Pancreas (tissue), 10 donors: ENCODE data around the gene MYH14. TPM values are rescaled to one million over a fixed set of nuclear protein-coding genes. Genes with fewer than 3 reads are reported as not detected.

ENCODE experiments used
- ATAC-seq, 4 donors: fragments of 200-7000 bp; cut with Tn5 transposase; one replicate each; pipeline versions ENCODE4 v1.8.0 to v1.9.1; 2020; ENCODE audit warnings: mild to moderate bottlenecking in 4 of 4, moderate library complexity in 4 of 4
- DNase-seq, 6 donors: peaks; one replicate each; pipeline ENCODE4 v3.0.0-alpha.2; 2020
- FAIRE-seq: peaks from 2 replicates; lab custom pipeline; 2012; peaks lifted over from hg19 to GRCh38; lab: Jason Lieb, UNC
- H3K27ac ChIP-seq, 4 donors: fragments of 200-600 bp; sonication (generic); 1 replicate in 3 of 4; 2 replicates in 1 of 4; pipeline versions ENCODE4 v1.5.0 to v1.8.0; 2020
- H3K27me3 ChIP-seq, 4 donors: fragments of 200-600 bp; one replicate each; pipeline ENCODE4 v1.8.0; 2021
- H3K36me3 ChIP-seq, 3 donors: fragments of 200-600 bp; sonication (generic) in 1 of 3; one replicate each; pipeline versions ENCODE4 v1.5.0 to v1.8.0; 2020 to 2021
- H3K4me1 ChIP-seq, 3 donors: fragments of 200-600 bp; one replicate each; pipeline ENCODE4 v1.8.0; 2021
- H3K4me3 ChIP-seq, 4 donors: fragments of 200-600 bp; sonication (generic) in 2 of 4; one replicate each; pipeline versions ENCODE4 v1.5.0 to v1.8.0; 2020 to 2021
- H3K9me3 ChIP-seq, 4 donors: fragments of 200-600 bp; one replicate each; pipeline ENCODE4 v1.8.0; 2021
- CTCF ChIP-seq, 4 donors: fragments of 200-600 bp; sonication (generic) in 3 of 4; IDR thresholded peaks; one replicate each; pipeline versions ENCODE4 v1.5.0 to v1.8.0; 2021; ENCODE audit warnings: antibody characterized with exemption in 4 of 4
- WGBS, 2 donors: extraction: QIAGEN DNeasy Blood & Tissue Kit; methylation state at CpG; one replicate each; pipeline ENCODE4 v1.1.7; 2013; 5-methylcytosine and 5-hydroxymethylcytosine counted together
- intact Hi-C, 3 donors: fragments of 100-400 bp; cut with DNase I; formaldehyde crosslinking; loops; one replicate each; pipeline versions ENCODE4 v1.11.1 to v1.14.2; 2022
- polyA plus RNA-seq, 2 donors: library from polyadenylated mRNA; stranded (reverse); fragments of 200-250 nt; gene quantifications; one replicate each; pipeline ENCODE4 v1.2.3, GENCODE V29; 2013
- total RNA-seq, 6 donors: library from RNA; stranded (reverse); fragmentation: NEBNext Ultra II Directional in 4 of 6; extraction: Animal tissue kit (Norgen Biotek cat#: 25700) in 4 of 6; gene quantifications; one replicate each; pipeline versions ENCODE4 v1.2.1 to v1.2.4, GENCODE V29; 2021 to 2023
- donor health status: healthy with polysubstance abuse.
- donor health status: DM: no; HTN: no; CAD: no; lungs with moderate emphysema.
- donor health status: DM: no; HTN: no; CAD: no.
- donor health status: control.
- donor health status: control.
- donor health status: Bipolar disorder and iron deficiency.
- donor health status: DM: yes; HTN: yes; CAD: no.
- donor health status: DM: no; HTN: no; CAD: no.
- donor health status: DM: no; HTN: no; CAD: no.
- donor health status: DM: yes; HTN: yes; CAD: no.

MYH14 gene
- total and polyA plus RNA-seq, 8 donors: 21.4 to 75.7 (median 34.4) TPM

- 93 to 95% methylated on average over 5 of the region's 5 CpGs for WGBS, 2 donors
- Histone ChIP-seq H3K36me3 (peaks cover 0 to 63% (median 0%) of the 10 kb centered on the region in 3 donors), H3K4me1 (no peaks in the 10 kb centered on the region), H3K9me3 (no peaks in the 10 kb centered on the region), H3K4me3 (no peak overlapping the region), H3K27ac (no peak overlapping the region), H3K27me3 (no peaks in the 10 kb centered on the region)
- TF ChIP-seq CTCF (IDR thresholded peaks at IDR 0.05): no peak
- FAIRE-seq (no peak), DNase-seq (no peak), ATAC-seq (no peak)
- intact Hi-C loops: no loop called here
Measured at GRCh38 chr19:50288954-50289353, 85.5 kb downstream of the MYH14 start.

- FAIRE-seq: no peak
Measured at GRCh38 chr19:50290011-50290410, 86.6 kb downstream of the MYH14 start.

GRCh38 chr19:50290775-50291174 lies 87.4 kb downstream of the MYH14 start:
- Histone ChIP-seq H3K4me3 (no peak overlapping the region), H3K36me3 (peaks cover 0 to 55% (median 0%) of the 10 kb centered on the region in 3 donors), H3K4me1 (no peaks in the 10 kb centered on the region), H3K9me3 (no peaks in the 10 kb centered on the region), H3K27me3 (no peaks in the 10 kb centered on the region), H3K27ac (no peak overlapping the region)
- DNase-seq (no peak), FAIRE-seq (no peak), ATAC-seq (no peak)
- intact Hi-C loops: no loop called here
- TF ChIP-seq CTCF (IDR thresholded peaks at IDR 0.05): no peak
- 88 to 95% methylated on average over 15 of the region's 15 CpGs for WGBS, 2 donors

More at GRCh38 chr19:50290011-50290410, 86.6 kb downstream of the MYH14 start:
- no peak for TF ChIP-seq CTCF (IDR thresholded peaks at IDR 0.05)
- 87 to 89% methylated on average over 6 of the region's 6 CpGs for WGBS, 2 donors
- Histone ChIP-seq H3K36me3 (peaks cover 0 to 61% (median 0%) of the 10 kb centered on the region in 3 donors), H3K27ac (no peak overlapping the region), H3K4me1 (no peaks in the 10 kb centered on the region), H3K4me3 (no peak overlapping the region), H3K9me3 (no peaks in the 10 kb centered on the region), H3K27me3 (no peaks in the 10 kb centered on the region)
- ATAC-seq (no peak), DNase-seq (no peak)
- intact Hi-C loops: no loop called here

GRCh38 chr19:50292216-50292827 lies 88.9 kb downstream of the MYH14 start:
- no peak overlapping the region for H3K4me3 ChIP-seq
- WGBS, 2 donors: 89 to 94% methylated on average over 11 of the region's 11 CpGs
- H3K27ac ChIP-seq: no peak overlapping the region
- DNase-seq (no peak), FAIRE-seq (no peak), ATAC-seq (no peak)
- no peaks in the 10 kb centered on the region for H3K9me3 ChIP-seq
- H3K36me3 ChIP-seq: peaks cover 0 to 40% (median 0%) of the 10 kb centered on the region in 3 donors
- intact Hi-C loops: no loop called here
- H3K27me3 ChIP-seq: no peaks in the 10 kb centered on the region
- no peaks in the 10 kb centered on the region for H3K4me1 ChIP-seq
- TF ChIP-seq CTCF (IDR thresholded peaks at IDR 0.05): no peak

GRCh38 chr19:50293263-50294004 lies 90.0 kb downstream of the MYH14 start:
- H3K4me3 ChIP-seq: no peak overlapping the region
- 86 to 89% methylated on average over 14 of the region's 14 CpGs for WGBS, 2 donors
- no peak overlapping the region for H3K27ac ChIP-seq
- no peaks in the 10 kb centered on the region for H3K9me3 ChIP-seq
- intact Hi-C loops: no loop called here
- FAIRE-seq (no peak), ATAC-seq (no peak), DNase-seq (no peak)
- no peaks in the 10 kb centered on the region for H3K27me3 ChIP-seq
- no peak for TF ChIP-seq CTCF (IDR thresholded peaks at IDR 0.05)
- H3K4me1 ChIP-seq: no peaks in the 10 kb centered on the region
- peaks cover 0 to 38% (median 0%) of the 10 kb centered on the region in 3 donors for H3K36me3 ChIP-seq
